Lung (tissue), 12 donors: ENCODE results near the gene GON7. TPM values are rescaled to one million over a fixed set of nuclear protein-coding genes. Genes with fewer than 3 reads are reported as not detected.
"Not testable (repeated sequence)": the region's sequence is repeated elsewhere in the genome, so short reads cannot be mapped to it uniquely, and the experiment has no call there.

Experiments used
- ATAC-seq: fragments of 200-7000 bp; cut with Tn5 transposase; one replicate; pipeline ENCODE4 v1.9.1; 2020; ENCODE audit warnings: moderate number of reproducible peaks; ENCODE audit not compliant: insufficient read depth, low FRiP score
- DNase-seq, 3 donors: peaks; one replicate each; pipeline ENCODE4 v3.0.0-alpha.2; 2013 to 2017
- H3K27ac ChIP-seq, 2 donors: one replicate each; pipeline ENCODE4 v1.5.1; 2013; ENCODE audit warnings: mild to moderate bottlenecking in 2 of 2, moderate library complexity in 2 of 2, control low read depth in 1 of 2, inconsistent platforms in 1 of 2, low read depth in 1 of 2, low read length in 1 of 2
- H3K27me3 ChIP-seq, 3 donors: one replicate each; pipeline ENCODE4 v1.5.1; 2013; ENCODE audit warnings: low read length in 2 of 3; ENCODE audit not compliant: control insufficient read depth in 3 of 3, insufficient read depth in 3 of 3
- H3K36me3 ChIP-seq, 4 donors: one replicate each; pipeline ENCODE4 v1.5.1; 2013; ENCODE audit warnings: low read length in 4 of 4, mild to moderate bottlenecking in 1 of 4, moderate library complexity in 1 of 4; ENCODE audit not compliant: control insufficient read depth in 4 of 4, insufficient read depth in 4 of 4
- H3K4me1 ChIP-seq, 5 donors: one replicate each; pipeline ENCODE4 v1.5.1; 2013; ENCODE audit warnings: low read length in 5 of 5, mild to moderate bottlenecking in 2 of 5, moderate library complexity in 1 of 5; ENCODE audit not compliant: control insufficient read depth in 5 of 5, insufficient read depth in 5 of 5
- H3K4me3 ChIP-seq: one replicate; pipeline ENCODE4 v1.5.1; 2013; ENCODE audit warnings: mild to moderate bottlenecking, control low read depth, moderate library complexity
- H3K9ac ChIP-seq, 2 donors: one replicate each; pipeline ENCODE4 v1.5.1; 2013; ENCODE audit warnings: low read length in 2 of 2, control low read depth in 1 of 2; ENCODE audit not compliant: insufficient read depth in 1 of 2
- H3K9me3 ChIP-seq, 4 donors: one replicate each; pipeline ENCODE4 v1.5.1; 2013; ENCODE audit warnings: low read length in 3 of 4, mild to moderate bottlenecking in 1 of 4, moderate library complexity in 1 of 4; ENCODE audit not compliant: control insufficient read depth in 4 of 4, insufficient read depth in 3 of 4
- WGBS, 2 donors: extraction: QIAGEN DNeasy Blood & Tissue Kit; methylation state at CpG; one replicate each; pipeline ENCODE4 v1.1.7; 2013; 5-methylcytosine and 5-hydroxymethylcytosine counted together
- polyA plus RNA-seq, 2 donors: library from polyadenylated mRNA; stranded (reverse); fragments of 200-250 nt; gene quantifications; one replicate each; pipeline ENCODE4 v1.2.1, GENCODE V29; 2013
- total RNA-seq, 2 donors: library from RNA; depleted of rRNA in 1 of 2; stranded (reverse); fragments of >200 nt in 1 of 2; gene quantifications; one replicate each; pipeline ENCODE4 v1.2.1, GENCODE V29; 2014 to 2021
- TF ChIP-seq, protein P1 (sequence below): IDR thresholded peaks from 2 replicates; pipeline ENCODE4 v1.5.1; 2012; ENCODE audit warnings: mild to moderate bottlenecking; ENCODE audit errors: control extremely low read depth, extremely low read depth
- donor health status: control.
- donor health status: control.
- donor health status: Bipolar disorder and iron deficiency.
- donor health status: healthy.
- donor health status: DM: yes; HTN: yes; CAD: no.

Gene GON7
- total and polyA plus RNA-seq, 4 donors = 20.7 to 24.3 (median 21.7) TPM

DNA sequence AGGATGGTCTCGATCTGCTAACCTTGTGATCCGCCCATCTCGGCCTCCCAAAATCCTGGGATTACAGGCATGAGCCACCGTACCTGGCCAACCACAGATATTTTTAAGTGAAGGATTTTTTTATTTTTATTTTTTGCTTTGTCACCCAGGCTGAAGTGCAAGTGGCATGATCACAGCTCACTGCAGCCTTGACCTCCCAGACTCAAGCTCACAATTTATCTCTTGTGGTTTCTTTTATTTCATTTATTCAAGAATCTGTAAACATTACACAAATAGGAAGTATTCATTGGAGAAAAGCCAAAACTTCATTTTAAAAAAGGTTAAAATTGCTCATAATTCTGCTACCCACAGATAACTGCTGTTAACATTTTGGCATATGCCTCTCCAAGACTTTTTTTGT, 35.5 kb downstream of the GON7 start:
- no peaks in the 10 kb centered on the region for H3K9me3 ChIP-seq
- H3K36me3 ChIP-seq = no peaks in the 10 kb centered on the region
- 79 to 81% methylated on average over 4 of the region's 4 CpGs for WGBS, 2 donors
- no peak for ATAC-seq
- no peak overlapping the region for H3K9ac ChIP-seq
- no peaks in the 10 kb centered on the region for H3K4me1 ChIP-seq
- DNase-seq = no peak
- H3K27me3 ChIP-seq = peaks cover 0 to 4% (median 0%) of the 10 kb centered on the region in 3 donors
- TF ChIP-seq, protein P1, sequence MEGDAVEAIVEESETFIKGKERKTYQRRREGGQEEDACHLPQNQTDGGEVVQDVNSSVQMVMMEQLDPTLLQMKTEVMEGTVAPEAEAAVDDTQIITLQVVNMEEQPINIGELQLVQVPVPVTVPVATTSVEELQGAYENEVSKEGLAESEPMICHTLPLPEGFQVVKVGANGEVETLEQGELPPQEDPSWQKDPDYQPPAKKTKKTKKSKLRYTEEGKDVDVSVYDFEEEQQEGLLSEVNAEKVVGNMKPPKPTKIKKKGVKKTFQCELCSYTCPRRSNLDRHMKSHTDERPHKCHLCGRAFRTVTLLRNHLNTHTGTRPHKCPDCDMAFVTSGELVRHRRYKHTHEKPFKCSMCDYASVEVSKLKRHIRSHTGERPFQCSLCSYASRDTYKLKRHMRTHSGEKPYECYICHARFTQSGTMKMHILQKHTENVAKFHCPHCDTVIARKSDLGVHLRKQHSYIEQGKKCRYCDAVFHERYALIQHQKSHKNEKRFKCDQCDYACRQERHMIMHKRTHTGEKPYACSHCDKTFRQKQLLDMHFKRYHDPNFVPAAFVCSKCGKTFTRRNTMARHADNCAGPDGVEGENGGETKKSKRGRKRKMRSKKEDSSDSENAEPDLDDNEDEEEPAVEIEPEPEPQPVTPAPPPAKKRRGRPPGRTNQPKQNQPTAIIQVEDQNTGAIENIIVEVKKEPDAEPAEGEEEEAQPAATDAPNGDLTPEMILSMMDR = no peak
- H3K27ac ChIP-seq = no peak overlapping the region
- H3K4me3 ChIP-seq = no peak overlapping the region

DNA sequence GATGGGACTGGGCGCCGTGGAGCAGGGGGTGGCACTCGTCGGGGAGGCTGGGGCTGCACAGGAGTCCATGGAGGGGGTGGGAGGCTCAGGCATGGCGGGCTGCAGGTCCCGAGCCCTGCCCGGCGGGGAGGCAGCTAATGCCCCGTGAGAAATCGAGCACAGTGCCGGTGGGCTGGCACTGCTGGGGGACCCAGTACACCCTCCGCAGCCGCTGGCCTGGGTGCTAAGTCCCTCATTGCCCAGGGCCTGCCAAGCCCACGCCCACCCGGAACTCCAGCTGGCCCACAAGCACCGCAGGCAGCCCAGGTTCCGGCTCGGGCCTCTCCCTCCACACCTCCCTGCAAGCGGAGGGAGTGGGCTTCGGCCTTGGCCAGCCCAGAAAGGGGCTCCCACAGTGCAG, 36.7 kb downstream of the GON7 start:
- not testable (repeated sequence) for H3K4me3 ChIP-seq, H3K27ac ChIP-seq, ATAC-seq, H3K9me3 ChIP-seq, H3K9ac ChIP-seq, DNase-seq, H3K36me3 ChIP-seq, H3K4me1 ChIP-seq, H3K27me3 ChIP-seq
- WGBS, 2 donors = 97% methylated on average over 18 to 20 of the region's 20 CpGs

- not testable (repeated sequence) for DNase-seq, ATAC-seq
- 85 to 93% methylated on average over 6 of the region's 6 CpGs for WGBS, 2 donors
These were observed 37.2 kb downstream of the GON7 start for GRCh38 chr14:93169619-93170018.

GRCh38 chr14:93168610-93169009, 38.3 kb downstream of the GON7 start:
- H3K36me3 ChIP-seq, H3K4me1 ChIP-seq, H3K27ac ChIP-seq, H3K27me3 ChIP-seq, H3K9me3 ChIP-seq, H3K9ac ChIP-seq, H3K4me3 ChIP-seq, ATAC-seq, DNase-seq: not testable (repeated sequence)
- WGBS, 2 donors = 79 to 83% methylated on average over 9 of the region's 9 CpGs

More at GRCh38 chr14:93169619-93170018, 37.2 kb downstream of the GON7 start:
- H3K9ac ChIP-seq, H3K27ac ChIP-seq, H3K36me3 ChIP-seq, H3K4me1 ChIP-seq, H3K4me3 ChIP-seq, H3K27me3 ChIP-seq, H3K9me3 ChIP-seq: not testable (repeated sequence)

DNA sequence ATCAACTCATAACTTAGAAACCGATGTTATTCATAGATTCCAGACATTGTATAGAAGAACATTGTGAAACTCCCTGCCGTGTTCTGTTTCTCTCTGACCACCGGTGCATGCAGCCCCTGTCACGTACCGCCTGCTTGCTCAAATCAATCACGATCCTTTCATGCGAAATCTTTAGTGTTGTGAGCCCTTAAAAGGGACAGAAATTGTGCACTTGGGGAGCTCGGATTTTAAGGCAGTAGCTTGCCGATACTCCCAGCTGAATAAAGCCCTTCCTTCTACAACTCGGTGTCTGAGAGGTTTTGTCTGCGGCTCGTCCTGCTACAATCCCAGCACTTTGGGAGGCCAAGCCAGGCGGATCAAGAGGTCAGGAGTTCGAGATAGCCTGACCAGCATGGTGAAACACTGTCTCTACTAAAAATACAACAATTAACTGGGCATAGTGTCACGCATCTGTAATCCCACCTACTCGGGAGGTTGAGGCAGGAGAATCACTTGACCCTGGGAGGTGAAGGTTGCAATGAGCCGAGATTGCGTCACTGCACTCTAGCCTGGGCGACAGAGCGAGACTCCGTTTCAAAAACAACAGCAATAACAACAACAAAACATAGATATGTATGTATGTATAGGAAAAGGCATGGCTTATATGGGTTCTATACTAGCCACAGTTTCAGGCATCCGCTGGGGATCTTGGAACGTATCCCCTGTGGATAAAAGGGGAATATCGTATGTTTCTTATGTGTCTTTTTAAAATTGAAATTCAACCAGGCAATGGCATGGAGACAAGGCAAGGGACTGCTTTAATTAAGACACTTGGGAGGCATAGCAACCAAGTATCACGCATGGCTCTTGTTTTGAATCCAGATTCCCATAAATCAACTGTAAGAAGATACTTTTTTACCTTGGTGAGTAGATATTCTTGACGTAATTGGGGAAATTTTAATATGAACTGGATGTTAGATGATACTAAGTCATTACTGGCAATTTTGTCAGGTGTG, 41.3 kb downstream of the GON7 start:
- ATAC-seq, DNase-seq, H3K4me3 ChIP-seq, H3K27me3 ChIP-seq, H3K27ac ChIP-seq, H3K4me1 ChIP-seq, H3K36me3 ChIP-seq, H3K9ac ChIP-seq, H3K9me3 ChIP-seq: not testable (repeated sequence)
- 88 to 93% methylated on average over 26 of the region's 26 CpGs for WGBS, 2 donors
